Measurements from ENCODE around the gene MEIS1. TPM values are rescaled to one million over a fixed set of nuclear protein-coding genes. Genes with fewer than 3 reads are reported as not detected.

MEIS1 gene
- 10 to 100 TPM; 10.3 to 13.0 TPM for total RNA-seq

DNA sequence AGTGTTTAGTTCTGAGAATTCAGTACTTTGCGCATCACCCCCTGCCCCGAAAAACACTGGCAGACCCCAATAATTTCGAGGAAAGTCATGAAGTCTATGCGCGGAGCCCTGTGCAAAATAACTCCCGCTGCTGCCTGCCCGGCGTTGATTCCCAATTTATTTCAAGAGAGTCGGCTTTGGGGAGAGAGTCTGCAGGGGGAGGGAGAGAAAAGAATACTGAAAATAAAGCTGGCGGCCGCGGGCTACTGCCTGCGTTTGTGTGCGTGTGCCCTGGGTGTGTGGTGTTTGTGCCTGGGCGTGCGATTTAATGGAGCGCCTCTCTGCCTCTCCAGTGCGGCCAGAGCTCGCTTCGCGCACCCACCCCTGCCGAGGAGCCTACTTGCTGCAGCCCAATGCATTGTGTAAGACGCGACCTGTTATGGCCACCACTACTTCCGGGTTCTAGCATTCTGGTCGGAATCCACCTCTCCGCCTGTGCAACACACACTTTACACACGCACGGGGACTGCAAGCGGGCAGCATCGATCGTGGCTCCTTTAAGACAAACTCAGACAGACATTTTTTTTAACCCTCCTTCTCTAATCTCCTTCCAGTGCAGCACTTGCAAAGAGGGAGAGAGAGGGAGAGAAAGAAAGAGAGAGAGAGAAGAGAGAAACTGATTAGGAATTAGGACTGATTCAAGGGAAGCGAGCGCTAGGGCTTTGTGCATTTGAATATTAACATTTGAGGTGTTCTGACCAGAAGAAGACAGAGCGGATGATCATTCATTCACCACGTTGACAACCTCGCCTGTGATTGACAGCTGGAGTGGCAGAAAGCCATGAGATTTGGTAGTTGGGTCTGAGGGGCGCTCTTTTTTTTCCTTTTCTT lies at the start of gene MEIS1:
MEIS1 (plus strand) TSS at position 447 of the 870 bp plus-strand sequence. CDS start 732 bp downstream, outside the sequence.

All from melanocyte of skin (primary cell).